HG03060 (cell line): ENCODE measurements around the gene NOP9.

Experiments
- ATAC-seq: cut with Tn5 transposase; IDR thresholded peaks from one replicate; pipeline ENCODE4 v1.9.1; 2021; ENCODE audit warnings: low read depth, moderate number of reproducible peaks; ENCODE audit not compliant: unreplicated experiment

Gene NOP9

DNA sequence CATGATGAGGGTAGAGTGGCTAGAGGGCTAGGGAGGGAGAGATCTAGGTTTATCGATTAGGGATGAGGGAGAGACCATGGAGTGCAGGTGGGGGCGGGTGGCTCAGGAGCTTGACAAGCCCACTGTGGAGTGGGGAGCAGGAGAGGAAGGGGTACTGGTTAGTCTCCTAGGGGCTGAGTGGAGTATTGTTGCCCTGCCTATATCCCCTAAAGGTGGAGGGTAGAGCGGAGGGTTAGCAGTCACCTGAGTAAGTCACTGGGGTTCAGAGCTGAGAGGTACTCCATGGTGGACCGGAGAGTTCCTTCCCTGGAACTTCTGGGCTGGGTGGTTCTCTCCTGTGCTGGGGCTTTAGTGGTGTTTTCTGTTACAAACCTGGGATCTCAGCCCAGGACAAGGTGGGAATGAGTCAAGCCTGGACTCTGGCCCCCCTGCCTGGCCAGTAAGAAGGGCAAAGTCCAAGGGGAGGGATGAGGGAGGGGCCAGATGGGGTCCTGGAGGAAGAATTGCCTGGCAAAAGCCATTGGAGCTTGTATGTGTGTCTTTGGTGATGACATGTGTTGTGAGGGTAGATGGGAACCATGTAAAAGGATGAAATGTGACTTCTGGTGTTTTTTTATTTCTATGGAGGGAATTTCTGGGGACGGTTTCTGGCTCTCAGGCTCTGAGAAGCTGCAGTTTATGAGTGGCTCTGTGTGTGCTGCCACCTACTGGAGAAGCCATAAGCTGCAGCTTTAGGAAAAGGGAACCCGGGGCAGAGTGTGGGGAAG, 8.1 kb downstream of the NOP9 start, which contains the start of gene CIDEB:
TSS of gene CIDEB (minus strand) at position 403 of the 767 bp plus-strand sequence. CDS start at position 284, 119 bp downstream.
- ATAC-seq, result no peak

DNA sequence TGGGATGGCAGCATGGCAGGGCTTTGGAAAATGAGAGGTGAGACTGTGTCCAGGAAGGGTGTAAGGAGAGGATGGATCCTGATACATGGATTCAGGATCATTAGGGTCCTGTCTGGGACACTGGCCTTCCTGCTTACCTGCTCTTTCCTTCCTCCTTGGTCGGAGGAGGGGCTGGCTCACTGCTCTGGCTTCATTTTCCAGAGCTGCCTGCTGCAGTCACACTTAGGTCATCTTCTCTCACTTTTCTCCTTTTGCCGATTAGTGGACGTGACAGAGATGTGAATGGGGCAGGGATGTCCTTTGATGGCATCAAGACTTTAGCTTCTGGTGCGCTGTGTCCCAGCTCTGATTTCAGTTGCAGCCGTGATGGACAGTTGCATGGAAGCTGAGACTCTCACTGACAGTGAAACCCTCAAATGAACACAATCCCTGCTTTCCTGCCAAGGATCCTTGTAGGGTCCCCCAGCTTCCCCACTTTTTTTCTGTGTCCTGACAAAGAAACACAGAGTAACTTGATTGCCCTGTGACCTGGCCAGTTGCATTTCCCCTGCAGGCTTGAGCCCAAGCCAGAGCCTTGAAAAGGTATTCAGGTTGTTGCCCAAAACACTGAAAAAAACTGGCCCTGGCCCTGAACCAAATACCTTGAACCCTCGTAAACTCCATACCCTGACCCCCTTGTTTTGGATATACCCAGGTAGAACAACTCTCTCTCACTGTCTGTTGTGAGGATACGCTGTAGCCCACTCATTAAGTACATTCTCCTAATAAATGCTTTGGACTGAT, 8.9 kb downstream of the NOP9 start:
- ATAC-seq, result no peak

DNA sequence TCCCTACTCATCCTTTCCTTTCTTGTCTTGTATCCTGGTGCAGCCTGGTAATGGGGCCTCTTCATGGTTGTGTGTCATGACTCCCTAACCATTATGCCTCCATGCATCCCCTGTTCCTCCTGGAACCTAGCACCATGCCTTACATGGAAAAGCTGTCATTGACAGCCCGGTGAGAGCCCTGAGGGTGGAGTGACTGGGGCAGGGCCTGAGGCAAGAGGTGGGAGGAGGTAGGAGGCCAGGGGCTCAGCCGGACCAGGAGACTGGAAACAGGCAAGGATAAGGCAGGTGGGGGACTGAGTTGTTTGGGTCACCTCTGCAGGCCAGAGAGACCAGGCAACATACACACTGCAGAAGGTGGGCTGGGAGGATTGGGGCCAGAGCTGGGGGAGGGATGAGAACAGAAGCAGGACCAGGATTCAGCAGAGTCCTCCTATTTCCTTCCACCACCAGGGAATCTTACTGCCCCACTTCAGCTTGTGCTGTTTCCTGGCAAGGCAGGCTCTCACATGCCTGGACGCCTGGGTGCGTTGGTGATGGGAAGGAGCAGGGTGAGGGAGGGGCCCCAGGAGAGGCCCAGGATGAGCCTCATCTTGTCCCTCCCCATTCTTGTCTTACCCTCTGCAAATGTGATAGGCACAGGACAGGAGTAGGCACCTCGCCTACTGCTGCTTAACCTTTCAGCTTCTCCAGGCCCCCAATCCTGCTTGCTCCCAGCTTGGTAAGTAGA, 10.1 kb downstream of the NOP9 start, which contains the start of gene LTB4R2:
TSS of gene LTB4R2 (plus strand) at position 603 of the 727 bp plus-strand sequence. CDS start 525 bp downstream, outside the sequence.
- ATAC-seq, result no peak

DNA sequence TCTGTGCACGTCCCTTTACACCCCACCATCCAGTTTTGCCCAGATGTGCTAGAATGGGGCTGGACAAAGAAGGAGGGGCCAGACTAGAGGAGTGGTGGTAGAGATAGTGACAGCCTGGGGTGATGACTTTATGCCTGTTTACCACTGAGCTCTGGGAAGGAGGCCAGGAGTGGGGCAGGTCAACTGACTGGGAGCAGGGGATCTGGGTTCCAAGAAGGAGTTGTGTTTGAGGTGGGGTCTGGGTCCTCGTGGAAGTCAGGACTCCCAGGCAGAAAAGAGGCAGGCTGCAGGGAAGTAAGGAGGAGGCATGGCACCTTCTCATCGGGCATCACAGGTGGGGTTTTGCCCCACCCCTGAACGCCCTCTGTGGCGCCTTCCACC, 10.6 kb downstream of the NOP9 start:
- no peak for ATAC-seq

GRCh38 chr14:24310646-24311604, 11.3 kb downstream of the NOP9 start, which contains the start of gene LTB4R:
Gene LTB4R, plus strand, starts transcription at chr14:24311502. Its CDS starts 4,150 bp downstream, at chr14:24315652.
- ATAC-seq, result peak; percentile 46

DNA sequence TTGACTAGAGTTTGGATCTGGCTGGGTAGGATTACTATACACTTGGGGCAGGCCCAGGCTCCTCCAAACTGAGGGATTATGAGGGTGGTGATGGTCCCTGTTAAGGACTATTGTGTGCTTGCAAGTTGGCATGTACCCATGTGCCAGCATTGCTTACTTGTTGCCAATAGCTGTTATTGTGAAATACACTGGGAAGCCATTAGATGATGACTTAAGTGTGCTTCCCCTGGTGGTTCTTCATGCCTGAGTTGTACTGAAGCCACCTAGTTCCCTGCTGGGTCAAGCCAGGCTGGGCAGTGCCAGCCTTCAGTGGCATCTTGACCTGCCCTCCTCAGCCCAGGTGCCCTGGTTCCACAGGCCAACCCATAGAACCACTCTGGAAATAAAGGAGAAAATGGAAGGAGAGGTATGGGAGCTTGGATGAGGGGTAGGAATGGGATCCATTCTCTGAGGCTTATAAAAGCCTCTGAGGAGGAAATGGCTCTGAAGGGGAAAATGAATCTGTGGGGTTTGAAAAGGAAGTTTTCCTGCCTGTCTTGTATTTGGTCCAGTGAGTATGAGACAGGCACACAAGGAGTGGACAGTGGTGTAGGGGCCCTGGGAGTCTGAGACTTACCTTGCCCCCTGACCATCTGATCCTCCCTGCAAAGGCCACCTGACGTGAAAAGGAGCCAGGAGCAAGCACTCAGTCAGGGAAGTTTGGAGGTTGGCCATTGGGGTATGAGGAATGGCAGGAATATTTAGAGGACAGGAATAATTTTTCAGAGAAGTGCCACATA, 12.4 kb downstream of the NOP9 start:
- ATAC-seq, result no peak

- no peak for ATAC-seq
Measured at GRCh38 chr14:24312736-24313507, 13.3 kb downstream of the NOP9 start.

DNA sequence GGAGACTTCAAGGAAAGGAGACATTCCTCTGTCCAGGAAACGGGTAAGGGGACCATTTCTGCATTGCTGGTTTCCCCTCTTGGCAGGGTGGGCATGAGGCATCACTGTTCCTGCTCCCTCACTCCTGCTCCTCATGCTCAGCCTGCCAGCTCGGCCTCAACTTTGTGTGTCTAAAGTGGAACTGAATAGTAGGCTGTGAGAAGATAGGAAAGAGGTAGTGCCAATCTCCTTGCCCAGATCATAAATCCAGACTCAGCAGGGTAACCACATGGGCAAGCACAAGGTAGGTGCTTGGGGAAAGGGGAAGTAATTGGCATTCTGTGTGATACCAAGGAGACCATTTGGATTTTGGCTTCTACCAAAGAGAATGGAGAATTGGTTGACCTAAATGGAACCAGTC, 14.3 kb downstream of the NOP9 start:
- ATAC-seq, result no peak

DNA sequence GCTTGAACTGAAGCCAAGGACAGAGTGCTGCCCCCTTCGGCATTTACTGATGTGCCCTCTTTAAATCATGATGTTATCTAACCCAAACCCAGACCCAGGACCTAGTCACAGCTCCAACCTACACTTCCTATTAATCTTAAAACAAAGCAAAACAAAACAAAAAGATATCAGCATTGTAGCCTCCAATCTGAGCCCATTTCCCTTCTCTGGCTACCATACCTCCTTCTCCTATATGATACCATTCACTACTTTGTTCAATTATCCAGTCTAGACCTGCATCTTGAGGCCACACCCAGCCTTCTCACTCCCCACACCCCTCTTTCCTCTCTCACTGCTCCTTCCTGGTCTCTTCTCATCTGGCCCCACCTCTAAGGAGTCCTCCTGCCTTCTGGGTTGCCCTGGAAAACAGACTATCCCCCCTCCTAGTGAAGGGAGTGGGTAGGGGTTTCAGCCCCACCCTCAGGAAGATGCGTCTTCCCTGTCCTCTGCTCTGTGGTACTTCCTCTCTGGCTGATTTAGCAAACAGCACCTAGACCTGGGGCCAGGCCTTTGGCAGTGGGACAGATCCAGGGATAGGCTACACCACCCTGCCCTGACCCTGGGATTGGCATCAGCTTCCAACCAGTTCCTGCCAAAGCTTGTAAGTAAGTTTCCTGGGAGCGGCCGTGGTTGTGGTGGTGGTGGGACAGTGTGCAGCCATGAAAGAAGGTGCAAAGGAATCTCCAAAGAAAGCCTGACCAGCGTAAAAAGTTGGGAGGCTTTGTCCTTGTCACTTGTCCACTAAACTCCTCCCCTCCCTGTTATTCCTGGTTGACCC, 14.9 kb downstream of the NOP9 start:
- no peak for ATAC-seq

GRCh38 chr14:24315243-24315806, 15.7 kb downstream of the NOP9 start:
- no peak for ATAC-seq

DNA sequence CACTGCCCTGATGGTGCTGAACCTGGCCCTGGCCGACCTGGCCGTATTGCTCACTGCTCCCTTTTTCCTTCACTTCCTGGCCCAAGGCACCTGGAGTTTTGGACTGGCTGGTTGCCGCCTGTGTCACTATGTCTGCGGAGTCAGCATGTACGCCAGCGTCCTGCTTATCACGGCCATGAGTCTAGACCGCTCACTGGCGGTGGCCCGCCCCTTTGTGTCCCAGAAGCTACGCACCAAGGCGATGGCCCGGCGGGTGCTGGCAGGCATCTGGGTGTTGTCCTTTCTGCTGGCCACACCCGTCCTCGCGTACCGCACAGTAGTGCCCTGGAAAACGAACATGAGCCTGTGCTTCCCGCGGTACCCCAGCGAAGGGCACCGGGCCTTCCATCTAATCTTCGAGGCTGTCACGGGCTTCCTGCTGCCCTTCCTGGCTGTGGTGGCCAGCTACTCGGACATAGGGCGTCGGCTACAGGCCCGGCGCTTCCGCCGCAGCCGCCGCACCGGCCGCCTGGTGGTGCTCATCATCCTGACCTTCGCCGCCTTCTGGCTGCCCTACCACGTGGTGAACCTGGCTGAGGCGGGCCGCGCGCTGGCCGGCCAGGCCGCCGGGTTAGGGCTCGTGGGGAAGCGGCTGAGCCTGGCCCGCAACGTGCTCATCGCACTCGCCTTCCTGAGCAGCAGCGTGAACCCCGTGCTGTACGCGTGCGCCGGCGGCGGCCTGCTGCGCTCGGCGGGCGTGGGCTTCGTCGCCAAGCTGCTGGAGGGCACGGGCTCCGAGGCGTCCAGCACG, 16.4 kb downstream of the NOP9 start:
- no peak for ATAC-seq

DNA sequence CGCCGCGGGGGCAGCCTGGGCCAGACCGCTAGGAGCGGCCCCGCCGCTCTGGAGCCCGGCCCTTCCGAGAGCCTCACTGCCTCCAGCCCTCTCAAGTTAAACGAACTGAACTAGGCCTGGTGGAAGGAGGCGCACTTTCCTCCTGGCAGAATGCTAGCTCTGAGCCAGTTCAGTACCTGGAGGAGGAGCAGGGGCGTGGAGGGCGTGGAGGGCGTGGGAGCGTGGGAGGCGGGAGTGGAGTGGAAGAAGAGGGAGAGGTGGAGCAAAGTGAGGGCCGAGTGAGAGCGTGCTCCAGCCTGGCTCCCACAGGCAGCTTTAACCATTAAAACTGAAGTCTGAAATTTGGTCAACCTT, 16.9 kb downstream of the NOP9 start:
- ATAC-seq, result no peak

GRCh38 chr14:24317141-24317928, 17.7 kb downstream of the NOP9 start:
- ATAC-seq, result no peak

- ATAC-seq, result no peak
Measured at GRCh38 chr14:24321212-24321975, 21.7 kb downstream of the NOP9 start.

- ATAC-seq, result no peak
Measured at GRCh38 chr14:24322672-24323071, 23.0 kb downstream of the NOP9 start.
